D721Med (cell line): ENCODE measurements around the gene MMP24.

Experiments
- DNase-seq: peaks from one replicate; pipeline ENCODE4 v3.0.0; 2011; ENCODE audit warnings: low spot score; ENCODE audit not compliant: insufficient read length
- FAIRE-seq: peaks from 2 replicates; lab custom pipeline; 2011; peaks lifted over from hg19 to GRCh38; lab: Jason Lieb, UNC
- CTCF ChIP-seq: IDR thresholded peaks from 2 replicates; pipeline ENCODE4 v1.5.1; 2012; ENCODE audit warnings: mild to moderate bottlenecking, control low read depth; ENCODE audit not compliant: insufficient read depth; ENCODE audit errors: missing control alignments

Gene MMP24

GRCh38 chr20:35225319-35226125 lies 968 bp upstream of the MMP24 start:
- DNase-seq (no peak), FAIRE-seq (no peak)
- no peak for TF ChIP-seq CTCF

GRCh38 chr20:35226884-35227681 lies 593 bp downstream of the MMP24 start:
- FAIRE-seq (no peak), DNase-seq (no peak)
- no peak for TF ChIP-seq CTCF

- no peak for TF ChIP-seq CTCF
- FAIRE-seq (no peak), DNase-seq (no peak)
Observed at GRCh38 chr20:35232575-35232974, 6.1 kb downstream of the MMP24 start.

GRCh38 chr20:35235881-35236280 lies 9.4 kb downstream of the MMP24 start:
- FAIRE-seq (no peak), DNase-seq (no peak)
- TF ChIP-seq CTCF = no peak

- no peak for FAIRE-seq
- DNase-seq = no peak
- TF ChIP-seq CTCF = no peak
Observed at GRCh38 chr20:35237486-35237885, 11.0 kb downstream of the MMP24 start.

GRCh38 chr20:35238170-35238569 lies 11.7 kb downstream of the MMP24 start:
- FAIRE-seq (no peak), DNase-seq (no peak)
- TF ChIP-seq CTCF = no peak
